ENCODE data around the gene CALR. TPM values are rescaled to one million over a fixed set of nuclear protein-coding genes. Genes with fewer than 3 reads are reported as not detected.

CALR gene
- polyA plus RNA-seq, 1 donor (not counting 4 experiments of a cell fraction or from before 2014, with no cell fraction given) = 899 TPM

GRCh38 chr19:12944104-12944674, 5.8 kb downstream of the CALR start:
- Histone ChIP-seq H3K27me3 (ENCODE audit: control insufficient read depth, extremely low read depth, insufficient read depth, low read length) (no peaks in the 10 kb centered on the region), H3K4me2 (ENCODE audit: control insufficient read depth, extremely low read depth, insufficient read depth, low read depth, low read length) (peak overlapping the region; percentile 3), H3K9me1 (ENCODE audit: control insufficient read depth, extremely low read depth, insufficient read depth, low read length) (peaks cover 2% of the 10 kb centered on the region), H3K27ac (ENCODE audit: control insufficient read depth, insufficient read depth, low read length) (no peak overlapping the region), H3K4me1 (ENCODE audit: control insufficient read depth, extremely low read depth, insufficient read depth, low read length) (peaks cover 32% of the 10 kb centered on the region), H3K36me3 (ENCODE audit: control insufficient read depth in 2 of 2, extremely low read depth in 1 of 2, insufficient read depth in 2 of 2, low read length in 2 of 2) (peaks cover 44 to 52% of the 10 kb centered on the region in 2 experiments), H3K79me2 (ENCODE audit: control insufficient read depth, insufficient read depth, low read length) (peaks cover 62% of the 10 kb centered on the region), H3K9me3 (ENCODE audit: control insufficient read depth, low read depth, low read length) (no peaks in the 10 kb centered on the region), H3K4me3 (ENCODE audit: control insufficient read depth in 2 of 3, extremely low read depth in 1 of 3, insufficient read depth in 2 of 3, low read depth in 1 of 3, low read length in 3 of 3) (no peak overlapping the region), H3K9ac (ENCODE audit: control insufficient read depth, extremely low read depth, insufficient read depth, low read length) (no peak overlapping the region), H4K20me1 (ENCODE audit: control insufficient read depth, extremely low read depth, insufficient read depth, low read length) (peaks cover 20% of the 10 kb centered on the region), H2AFZ (ENCODE audit: control insufficient read depth, low read length) (no peak overlapping the region)
- FAIRE-seq (no peak), DNase-seq (ENCODE audit: low read depth, low spot score) (no peak)
- TF ChIP-seq CTCF (optimal IDR thresholded peaks at IDR 0.05 in 1 of 3, IDR thresholded peaks at IDR 0.05 in 1 of 3, conservative IDR thresholded peaks at IDR 0.05 in 1 of 3; ENCODE audit: extremely low read depth in 1 of 3, insufficient read depth in 2 of 3, low read length in 3 of 3) (no peak), EZH2 (IDR thresholded peaks at IDR 0.05; ENCODE audit: low read length) (no peak)
- dilution Hi-C loops (cut with MboI; ENCODE audit: extremely low pct_ligation_motif_present, low sequenced_read_pairs) = no loop called here

GRCh38 chr19:12945479-12946091, 7.2 kb downstream of the CALR start, which contains the start of gene RAD23A:
RAD23A (plus strand) TSS chr19:12945862; CDS start chr19:12945949, 87 bp downstream.
- Histone ChIP-seq H3K4me1 (ENCODE audit: control insufficient read depth, extremely low read depth, insufficient read depth, low read length) (peaks cover 21% of the 10 kb centered on the region), H2AFZ (ENCODE audit: control insufficient read depth, low read length) (no peak within 1 kb of the TSS), H3K4me2 (ENCODE audit: control insufficient read depth, extremely low read depth, insufficient read depth, low read depth, low read length) (peak within 1 kb of the TSS; percentile 99), H3K27me3 (ENCODE audit: control insufficient read depth, extremely low read depth, insufficient read depth, low read length) (no peaks in the 10 kb centered on the region), H3K36me3 (ENCODE audit: control insufficient read depth in 2 of 2, extremely low read depth in 1 of 2, insufficient read depth in 2 of 2, low read length in 2 of 2) (peaks cover 42 to 50% of the 10 kb centered on the region in 2 experiments), H3K9ac (ENCODE audit: control insufficient read depth, extremely low read depth, insufficient read depth, low read length) (peak within 1 kb of the TSS; percentile 97), H3K9me1 (ENCODE audit: control insufficient read depth, extremely low read depth, insufficient read depth, low read length) (no peaks in the 10 kb centered on the region), H4K20me1 (ENCODE audit: control insufficient read depth, extremely low read depth, insufficient read depth, low read length) (peaks cover 9% of the 10 kb centered on the region), H3K9me3 (ENCODE audit: control insufficient read depth, low read depth, low read length) (no peaks in the 10 kb centered on the region), H3K79me2 (ENCODE audit: control insufficient read depth, insufficient read depth, low read length) (peaks cover 55% of the 10 kb centered on the region), H3K27ac (ENCODE audit: control insufficient read depth, insufficient read depth, low read length) (peak within 1 kb of the TSS; percentile 96), H3K4me3 (ENCODE audit: control insufficient read depth in 2 of 3, extremely low read depth in 1 of 3, insufficient read depth in 2 of 3, low read depth in 1 of 3, low read length in 3 of 3) (peak within 1 kb of the TSS; percentile 65 to 99 (median 74))
- dilution Hi-C loops (cut with MboI; ENCODE audit: extremely low pct_ligation_motif_present, low sequenced_read_pairs) = no loop called here
- no peak for TF ChIP-seq EZH2 (IDR thresholded peaks at IDR 0.05; ENCODE audit: low read length)
- DNase-seq (ENCODE audit: low read depth, low spot score) (no peak), FAIRE-seq (peak; percentile 63)

All from keratinocyte (primary cell).